ENCODE measurements around the gene MYO7A. TPM values are rescaled to one million over a fixed set of nuclear protein-coding genes. Genes with fewer than 3 reads are reported as not detected.

The MYO7A gene
- total and polyA plus RNA-seq, 2 donors (not counting 1 experiment from before 2014, with no cell fraction given), result 0.03 to 0.07 TPM

GRCh38 chr11:77142091-77142975 is 14.3 kb downstream of the MYO7A start:
- ChIA-PET POLR2A (no interaction called here), CTCF (interaction anchor here (0.9 to 1.2 kb wide), 2 partner anchors 14 to 15 kb away, joined by 3 read pairs; partner anchors contain the start of gene MYO7A)
- Histone ChIP-seq H3K9ac (ENCODE audit: low read length) (no peak overlapping the region), H3K27ac (ENCODE audit: low read length in 2 of 2) (no peak overlapping the region), H3K4me1 (ENCODE audit: control insufficient read depth in 2 of 2, insufficient read depth in 2 of 2, low read length in 2 of 2) (peaks cover 0 to 4% of the 10 kb centered on the region in 2 donors), H3K4me3 (ENCODE audit: control extremely low read depth in 1 of 5, extremely low read depth in 1 of 5, insufficient read depth in 1 of 5, low read depth in 2 of 5, low read length in 4 of 5) (no peak overlapping the region), H3K36me3 (replicated peaks in 1 of 2; ENCODE audit: control extremely low read depth in 1 of 2, control insufficient read depth in 1 of 2, extremely low read depth in 1 of 2, insufficient read depth in 2 of 2, low read length in 1 of 2) (no peaks in the 10 kb centered on the region), H3K9me3 (ENCODE audit: control extremely low read depth in 1 of 3, control insufficient read depth in 2 of 3, insufficient read depth in 1 of 3, low read length in 2 of 3) (no peaks in the 10 kb centered on the region), H3K79me2 (ENCODE audit: control insufficient read depth, insufficient read depth, low read length) (no peaks in the 10 kb centered on the region), H4K20me1 (ENCODE audit: control insufficient read depth, insufficient read depth, low read length, poor library complexity, severe bottlenecking) (no peaks in the 10 kb centered on the region), H2AFZ (ENCODE audit: insufficient read depth, low read depth, low read length, poor library complexity, severe bottlenecking) (no peak overlapping the region), H3K27me3 (replicated peaks in 1 of 4; ENCODE audit: control extremely low read depth in 1 of 4, control insufficient read depth in 3 of 4, insufficient read depth in 4 of 4, low read length in 3 of 4) (peaks cover 0 to 21% (median 4%) of the 10 kb centered on the region in 4 experiments), H3K4me2 (replicated peaks; ENCODE audit: low read depth, low read length, poor library complexity, severe bottlenecking) (no peak overlapping the region)
- Mint-ChIP-seq H3K9me3 (ENCODE audit: insufficient read depth) (no peaks in the 10 kb centered on the region), H3K27ac (no peak overlapping the region), H3K4me1 (peaks cover 6% of the 10 kb centered on the region), H3K4me3 (no peak overlapping the region), H3K27me3 (peaks cover 25% of the 10 kb centered on the region)
- 67% methylated on average over 3 of the region's 11 CpGs for WGBS (ENCODE audit: insufficient coverage)
- intact Hi-C loops (cut with micrococcal nuclease), result no loop called here
- TF ChIP-seq CTCF (IDR thresholded peaks at IDR 0.05), result no peak
- TF ChIP-seq EZH2 (IDR thresholded peaks at IDR 0.05; ENCODE audit: borderline replicate concordance, insufficient read depth, low read depth, low read length, poor library complexity, severe bottlenecking), result no peak
- no peak for DNase-seq
- ATAC-seq (ENCODE audit: low read depth), result no peak
